ENCODE measurements around the gene TMED7.

GRCh38 chr5:115641948-115642347, 16.1 kb upstream of the TMED7 start:
- TF ChIP-seq EZH2 (IDR thresholded peaks at IDR 0.05; ENCODE audit: borderline replicate concordance, low read depth, low read length, severe bottlenecking), result no peak
- no peak for TF ChIP-seq CTCF (IDR thresholded peaks at IDR 0.05; ENCODE audit: borderline replicate concordance, extremely low read depth, low read length, poor library complexity, severe bottlenecking)

Measured in DND-41 (cell line).